ENCODE data around the gene CENPO.

The CENPO gene

GRCh38 chr2:24857746-24858145 is 64.5 kb downstream of the CENPO start:
- H3K27me3 ChIP-seq (replicated peaks in 2 of 5; ENCODE audit: control insufficient read depth in 4 of 5, insufficient read depth in 5 of 5, low read length in 4 of 5) = no peaks in the 10 kb centered on the region
- no peak overlapping the region for H3K27ac ChIP-seq (ENCODE audit: insufficient read depth in 1 of 2, low read depth in 1 of 2, low read length in 2 of 2, poor library complexity in 1 of 2, severe bottlenecking in 2 of 2)
- peaks cover 0 to 12% (median 2%) of the 10 kb centered on the region in 4 experiments for H3K4me1 ChIP-seq (ENCODE audit: control extremely low read depth in 1 of 4, control insufficient read depth in 4 of 4, insufficient read depth in 4 of 4, low read length in 3 of 4)
- H3K4me3 ChIP-seq (ENCODE audit: control insufficient read depth in 1 of 7, extremely low read depth in 1 of 7, insufficient read depth in 4 of 7, low read depth in 2 of 7, low read length in 6 of 7) = no peak overlapping the region
- peaks cover 0 to 37% (median 13%) of the 10 kb centered on the region in 4 experiments for H3K36me3 ChIP-seq (ENCODE audit: control insufficient read depth in 4 of 4, insufficient read depth in 4 of 4, low read length in 3 of 4)
- POLR2A ChIA-PET = no interaction called here
- DNase-seq = no peak
- 100% methylated on average over 5 of the region's 6 CpGs for WGBS (ENCODE audit: insufficient coverage)
- H3K9me3 ChIP-seq (ENCODE audit: control extremely low read depth in 1 of 5, control insufficient read depth in 4 of 5, insufficient read depth in 2 of 5, low read depth in 1 of 5, low read length in 4 of 5) = no peaks in the 10 kb centered on the region
- CTCF ChIA-PET = interaction anchor here (0.7 kb wide), 1 partner anchor 27 kb away, joined by 3 read pairs; no protein-coding TSS in a partner anchor

- peaks cover 0 to 37% (median 13%) of the 10 kb centered on the region in 4 experiments for H3K36me3 ChIP-seq (ENCODE audit: control insufficient read depth in 4 of 4, insufficient read depth in 4 of 4, low read length in 3 of 4)
- no peaks in the 10 kb centered on the region for H3K9me3 ChIP-seq (ENCODE audit: control extremely low read depth in 1 of 5, control insufficient read depth in 4 of 5, insufficient read depth in 2 of 5, low read depth in 1 of 5, low read length in 4 of 5)
- H3K27me3 ChIP-seq (replicated peaks in 2 of 5; ENCODE audit: control insufficient read depth in 4 of 5, insufficient read depth in 5 of 5, low read length in 4 of 5) = no peaks in the 10 kb centered on the region
- CTCF ChIA-PET = interaction anchor here (1.4 kb wide), 1 partner anchor 17 kb away, joined by 3 read pairs; no protein-coding TSS in a partner anchor
- H3K4me1 ChIP-seq (ENCODE audit: control extremely low read depth in 1 of 4, control insufficient read depth in 4 of 4, insufficient read depth in 4 of 4, low read length in 3 of 4) = peaks cover 0 to 12% (median 2%) of the 10 kb centered on the region in 4 experiments
- POLR2A ChIA-PET = no interaction called here
- no peak overlapping the region for H3K27ac ChIP-seq (ENCODE audit: insufficient read depth in 1 of 2, low read depth in 1 of 2, low read length in 2 of 2, poor library complexity in 1 of 2, severe bottlenecking in 2 of 2)
- 98% methylated on average over 13 of the region's 13 CpGs for WGBS (ENCODE audit: insufficient coverage)
- no peak overlapping the region for H3K4me3 ChIP-seq (ENCODE audit: control insufficient read depth in 1 of 7, extremely low read depth in 1 of 7, insufficient read depth in 4 of 7, low read depth in 2 of 7, low read length in 6 of 7)
- no peak for DNase-seq
Measured at GRCh38 chr2:24858996-24859395, 65.8 kb downstream of the CENPO start.

- DNase-seq = no peak
- no peaks in the 10 kb centered on the region for H3K9me3 ChIP-seq (ENCODE audit: control extremely low read depth in 1 of 5, control insufficient read depth in 4 of 5, insufficient read depth in 2 of 5, low read depth in 1 of 5, low read length in 4 of 5)
- ChIA-PET CTCF (no interaction called here), POLR2A (interaction anchor here (0.7 kb wide), 1 partner anchor 597 kb away, joined by 4 read pairs; no protein-coding TSS in a partner anchor)
- no peak overlapping the region for H3K4me3 ChIP-seq (ENCODE audit: control insufficient read depth in 1 of 7, extremely low read depth in 1 of 7, insufficient read depth in 4 of 7, low read depth in 2 of 7, low read length in 6 of 7)
- 99% methylated on average over 8 of the region's 15 CpGs for WGBS (ENCODE audit: insufficient coverage)
- H3K27ac ChIP-seq (ENCODE audit: insufficient read depth in 1 of 2, low read depth in 1 of 2, low read length in 2 of 2, poor library complexity in 1 of 2, severe bottlenecking in 2 of 2) = no peak overlapping the region
- H3K4me1 ChIP-seq (ENCODE audit: control extremely low read depth in 1 of 4, control insufficient read depth in 4 of 4, insufficient read depth in 4 of 4, low read length in 3 of 4) = peaks cover 0 to 12% (median 2%) of the 10 kb centered on the region in 4 experiments
- H3K27me3 ChIP-seq (replicated peaks in 2 of 5; ENCODE audit: control insufficient read depth in 4 of 5, insufficient read depth in 5 of 5, low read length in 4 of 5) = no peaks in the 10 kb centered on the region
- H3K36me3 ChIP-seq (ENCODE audit: control insufficient read depth in 4 of 4, insufficient read depth in 4 of 4, low read length in 3 of 4) = peaks cover 0 to 40% (median 12%) of the 10 kb centered on the region in 4 experiments
Measured at GRCh38 chr2:24859968-24860600, 66.9 kb downstream of the CENPO start.

GRCh38 chr2:24860631-24861030 is 67.4 kb downstream of the CENPO start:
- POLR2A ChIA-PET = interaction anchor here (0.7 kb wide), 1 partner anchor 596 kb away, joined by 4 read pairs; no protein-coding TSS in a partner anchor
- CTCF ChIA-PET = no interaction called here

GRCh38 chr2:24861500-24861899 is 68.3 kb downstream of the CENPO start:
- no peaks in the 10 kb centered on the region for H3K9me3 ChIP-seq (ENCODE audit: control extremely low read depth in 1 of 5, control insufficient read depth in 4 of 5, insufficient read depth in 2 of 5, low read depth in 1 of 5, low read length in 4 of 5)
- no peak overlapping the region for H3K27ac ChIP-seq (ENCODE audit: insufficient read depth in 1 of 2, low read depth in 1 of 2, low read length in 2 of 2, poor library complexity in 1 of 2, severe bottlenecking in 2 of 2)
- peaks cover 0 to 12% (median 2%) of the 10 kb centered on the region in 4 experiments for H3K4me1 ChIP-seq (ENCODE audit: control extremely low read depth in 1 of 4, control insufficient read depth in 4 of 4, insufficient read depth in 4 of 4, low read length in 3 of 4)
- no peaks in the 10 kb centered on the region for H3K27me3 ChIP-seq (replicated peaks in 2 of 5; ENCODE audit: control insufficient read depth in 4 of 5, insufficient read depth in 5 of 5, low read length in 4 of 5)
- 99% methylated on average over 8 of the region's 11 CpGs for WGBS (ENCODE audit: insufficient coverage)
- ChIA-PET CTCF (interaction anchor here (0.6 kb wide), 1 partner anchor 70 kb away, joined by 3 read pairs; no protein-coding TSS in a partner anchor), POLR2A (no interaction called here)
- no peak for DNase-seq
- no peak overlapping the region for H3K4me3 ChIP-seq (ENCODE audit: control insufficient read depth in 1 of 7, extremely low read depth in 1 of 7, insufficient read depth in 4 of 7, low read depth in 2 of 7, low read length in 6 of 7)
- peaks cover 5 to 31% (median 9%) of the 10 kb centered on the region in 4 experiments for H3K36me3 ChIP-seq (ENCODE audit: control insufficient read depth in 4 of 4, insufficient read depth in 4 of 4, low read length in 3 of 4)

More at GRCh38 chr2:24860631-24861030, 67.4 kb downstream of the CENPO start:
- peaks cover 0 to 35% (median 12%) of the 10 kb centered on the region in 4 experiments for H3K36me3 ChIP-seq (ENCODE audit: control insufficient read depth in 4 of 4, insufficient read depth in 4 of 4, low read length in 3 of 4)
- no peaks in the 10 kb centered on the region for H3K27me3 ChIP-seq (replicated peaks in 2 of 5; ENCODE audit: control insufficient read depth in 4 of 5, insufficient read depth in 5 of 5, low read length in 4 of 5)
- 96% methylated on average over 6 of the region's 7 CpGs for whole genome bisulfite sequencing (ENCODE audit: insufficient coverage)
- no peak overlapping the region for H3K4me3 ChIP-seq (ENCODE audit: control insufficient read depth in 1 of 7, extremely low read depth in 1 of 7, insufficient read depth in 4 of 7, low read depth in 2 of 7, low read length in 6 of 7)
- DNase-seq = no peak
- peaks cover 0 to 12% (median 2%) of the 10 kb centered on the region in 4 experiments for H3K4me1 ChIP-seq (ENCODE audit: control extremely low read depth in 1 of 4, control insufficient read depth in 4 of 4, insufficient read depth in 4 of 4, low read length in 3 of 4)
- H3K27ac ChIP-seq (ENCODE audit: insufficient read depth in 1 of 2, low read depth in 1 of 2, low read length in 2 of 2, poor library complexity in 1 of 2, severe bottlenecking in 2 of 2) = no peak overlapping the region
- no peaks in the 10 kb centered on the region for H3K9me3 ChIP-seq (ENCODE audit: control extremely low read depth in 1 of 5, control insufficient read depth in 4 of 5, insufficient read depth in 2 of 5, low read depth in 1 of 5, low read length in 4 of 5)

- CTCF ChIA-PET = no interaction called here
- Histone ChIP-seq H3K27ac (ENCODE audit: insufficient read depth in 1 of 2, low read depth in 1 of 2, low read length in 2 of 2, poor library complexity in 1 of 2, severe bottlenecking in 2 of 2) (no peak overlapping the region), H3K36me3 (ENCODE audit: control insufficient read depth in 4 of 4, insufficient read depth in 4 of 4, low read length in 3 of 4) (peaks cover 10 to 20% (median 13%) of the 10 kb centered on the region in 4 experiments), H3K4me3 (ENCODE audit: control insufficient read depth in 1 of 7, extremely low read depth in 1 of 7, insufficient read depth in 4 of 7, low read depth in 2 of 7, low read length in 6 of 7) (no peak overlapping the region), H3K27me3 (replicated peaks in 2 of 5; ENCODE audit: control insufficient read depth in 4 of 5, insufficient read depth in 5 of 5, low read length in 4 of 5) (no peaks in the 10 kb centered on the region), H3K9me3 (ENCODE audit: control extremely low read depth in 1 of 5, control insufficient read depth in 4 of 5, insufficient read depth in 2 of 5, low read depth in 1 of 5, low read length in 4 of 5) (peaks cover 0 to 5% (median 0%) of the 10 kb centered on the region in 5 experiments), H3K4me1 (ENCODE audit: control extremely low read depth in 1 of 4, control insufficient read depth in 4 of 4, insufficient read depth in 4 of 4, low read length in 3 of 4) (peaks cover 0 to 12% (median 2%) of the 10 kb centered on the region in 4 experiments)
- DNase-seq = no peak
- 100% methylated on average over 2 of the region's 3 CpGs for WGBS (ENCODE audit: insufficient coverage)
- POLR2A ChIA-PET = no interaction called here
Measured at GRCh38 chr2:24863641-24864040, 70.4 kb downstream of the CENPO start.

- H3K27me3 ChIP-seq (replicated peaks in 2 of 5; ENCODE audit: control insufficient read depth in 4 of 5, insufficient read depth in 5 of 5, low read length in 4 of 5) = no peaks in the 10 kb centered on the region
- H3K9me3 ChIP-seq (ENCODE audit: control extremely low read depth in 1 of 5, control insufficient read depth in 4 of 5, insufficient read depth in 2 of 5, low read depth in 1 of 5, low read length in 4 of 5) = peaks cover 0 to 5% (median 0%) of the 10 kb centered on the region in 5 experiments
- DNase-seq = no peak
- ChIA-PET CTCF (interaction anchor here (1.3 kb wide), 1 partner anchor 18 kb away, joined by 3 read pairs; no protein-coding TSS in a partner anchor), POLR2A (no interaction called here)
- H3K27ac ChIP-seq (ENCODE audit: insufficient read depth in 1 of 2, low read depth in 1 of 2, low read length in 2 of 2, poor library complexity in 1 of 2, severe bottlenecking in 2 of 2) = no peak overlapping the region
- WGBS (ENCODE audit: insufficient coverage) = 98% methylated on average over 6 of the region's 6 CpGs
- H3K36me3 ChIP-seq (ENCODE audit: control insufficient read depth in 4 of 4, insufficient read depth in 4 of 4, low read length in 3 of 4) = peaks cover 11 to 30% (median 19%) of the 10 kb centered on the region in 4 experiments
- no peaks in the 10 kb centered on the region for H3K4me1 ChIP-seq (ENCODE audit: control extremely low read depth in 1 of 4, control insufficient read depth in 4 of 4, insufficient read depth in 4 of 4, low read length in 3 of 4)
- H3K4me3 ChIP-seq (ENCODE audit: control insufficient read depth in 1 of 7, extremely low read depth in 1 of 7, insufficient read depth in 4 of 7, low read depth in 2 of 7, low read length in 6 of 7) = no peak overlapping the region
Measured at GRCh38 chr2:24866946-24867345, 73.7 kb downstream of the CENPO start.

Measured in common myeloid progenitor, CD34-positive (primary cell).